ENCODE data around the gene MBD1.
"Not testable (repeated sequence)": the region's sequence is repeated elsewhere in the genome, so short reads cannot be mapped to it uniquely, and the experiment has no call there.

Gene MBD1

GRCh38 chr18:50268022-50268747, 13.1 kb downstream of the MBD1 start:
- DNase-seq (ENCODE audit: low spot score in 2 of 2) (peak; percentile 70 to 89), ATAC-seq (peak; percentile 86)
- H3K36me3 Mint-ChIP-seq, result peaks cover 48% of the 10 kb centered on the region
- H3K4me1 Mint-ChIP-seq, result peaks cover 17% of the 10 kb centered on the region
- H3K9me3 Mint-ChIP-seq, result no peaks in the 10 kb centered on the region
- peak overlapping the region; percentile 43 for H3K27ac Mint-ChIP-seq
- H3K4me3 Mint-ChIP-seq, result peak overlapping the region; percentile 80

- peak within 1 kb of the TSS; percentile 89 for H3K27ac Mint-ChIP-seq
- H3K4me1 Mint-ChIP-seq, result peaks cover 17% of the 10 kb centered on the region
- ATAC-seq, result peak; percentile 93
- H3K36me3 Mint-ChIP-seq, result peaks cover 31% of the 10 kb centered on the region
- peak within 1 kb of the TSS; percentile 80 for H3K4me3 Mint-ChIP-seq
- H3K9me3 Mint-ChIP-seq, result no peaks in the 10 kb centered on the region
- DNase-seq (ENCODE audit: low spot score in 2 of 2), result peak; percentile 70 to 94
Measured at GRCh38 chr18:50266248-50266704, 15.0 kb downstream of the MBD1 start, which contains the start of gene CFAP53. Gene CFAP53 (minus strand): TSS chr18:50266495. CDS start chr18:50266404, 91 bp downstream.

- H3K36me3 Mint-ChIP-seq, result peaks cover 8% of the 10 kb centered on the region
- DNase-seq (ENCODE audit: low spot score in 2 of 2) (no peak), ATAC-seq (no peak)
- H3K4me1 Mint-ChIP-seq, result peaks cover 17% of the 10 kb centered on the region
- no peaks in the 10 kb centered on the region for H3K9me3 Mint-ChIP-seq
- H3K4me3 Mint-ChIP-seq, result no peak overlapping the region
- no peak overlapping the region for H3K27ac Mint-ChIP-seq
Measured at GRCh38 chr18:50262977-50263376, 18.3 kb downstream of the MBD1 start.

- H3K9me3 Mint-ChIP-seq, result no peaks in the 10 kb centered on the region
- no peak overlapping the region for H3K4me3 Mint-ChIP-seq
- ATAC-seq (no peak), DNase-seq (ENCODE audit: low spot score in 2 of 2) (no peak)
- no peak overlapping the region for H3K27ac Mint-ChIP-seq
- H3K36me3 Mint-ChIP-seq, result no peaks in the 10 kb centered on the region
- H3K4me1 Mint-ChIP-seq, result peaks cover 5% of the 10 kb centered on the region
Measured at GRCh38 chr18:50250935-50251334, 30.4 kb downstream of the MBD1 start.

GRCh38 chr18:50249576-50249975, 31.7 kb downstream of the MBD1 start:
- no peak overlapping the region for H3K4me3 Mint-ChIP-seq
- no peak for ATAC-seq
- H3K27ac Mint-ChIP-seq, result no peak overlapping the region
- H3K4me1 Mint-ChIP-seq, result peaks cover 5% of the 10 kb centered on the region
- no peaks in the 10 kb centered on the region for H3K36me3 Mint-ChIP-seq
- no peaks in the 10 kb centered on the region for H3K9me3 Mint-ChIP-seq
- no peak for DNase-seq (ENCODE audit: low spot score in 2 of 2)

DNA sequence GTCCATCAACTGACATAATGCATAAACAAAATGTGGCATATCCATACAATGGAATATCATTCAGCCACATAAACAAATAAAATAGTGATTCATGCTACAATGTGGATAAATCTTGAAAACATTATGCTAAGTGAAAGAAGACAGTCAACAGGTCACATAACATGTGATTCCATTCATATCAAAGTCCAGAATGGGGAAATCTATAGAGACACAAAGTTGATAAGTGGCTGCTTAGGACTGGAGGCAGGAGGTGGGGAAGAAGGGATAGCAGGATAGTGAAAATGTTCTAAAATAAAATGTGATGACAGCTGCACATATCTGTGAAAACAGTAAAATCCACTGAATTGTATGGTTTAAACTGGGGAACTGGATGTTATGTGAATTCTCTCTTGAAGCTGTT, 33.8 kb downstream of the MBD1 start:
- ATAC-seq, result no peak
- no peak overlapping the region for H3K4me3 Mint-ChIP-seq
- H3K27ac Mint-ChIP-seq, result no peak overlapping the region
- H3K36me3 Mint-ChIP-seq, result no peaks in the 10 kb centered on the region
- no peaks in the 10 kb centered on the region for H3K9me3 Mint-ChIP-seq
- H3K4me1 Mint-ChIP-seq, result peaks cover 5% of the 10 kb centered on the region
- DNase-seq (ENCODE audit: low spot score in 2 of 2), result no peak

- H3K36me3 Mint-ChIP-seq, H3K27ac Mint-ChIP-seq, ATAC-seq: not testable (repeated sequence)
Measured at GRCh38 chr18:50241768-50242167, 39.6 kb downstream of the MBD1 start.

DNA sequence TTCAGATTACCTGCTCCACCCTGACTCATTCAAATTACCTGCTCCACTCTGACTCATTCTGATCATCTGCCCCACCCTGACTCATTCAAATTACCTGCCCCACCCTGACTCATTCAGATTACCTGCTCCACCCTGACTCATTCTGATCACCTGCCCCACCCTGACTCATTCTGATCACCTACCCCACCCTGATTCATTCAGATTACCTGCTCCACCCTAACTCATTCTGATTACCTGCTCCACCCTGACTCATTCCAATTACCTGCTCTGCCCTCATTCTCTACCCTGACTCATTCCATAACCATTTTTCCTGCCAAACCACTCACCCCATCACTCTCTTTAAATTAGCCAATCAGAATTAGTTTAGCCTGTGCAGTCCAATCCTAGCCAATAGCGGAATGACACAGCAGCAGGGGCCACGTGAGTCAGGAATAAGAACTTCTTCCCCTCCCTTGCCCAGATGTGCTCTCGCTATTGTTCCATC, 41.2 kb downstream of the MBD1 start:
- DNase-seq (ENCODE audit: low spot score in 2 of 2) (no peak), ATAC-seq (peak; percentile 13)
- Mint-ChIP-seq H3K4me1 (no peaks in the 10 kb centered on the region), H3K27ac (no peak overlapping the region), H3K36me3 (peaks cover 7% of the 10 kb centered on the region), H3K4me3 (no peak overlapping the region), H3K9me3 (peaks cover 11% of the 10 kb centered on the region)

More at GRCh38 chr18:50241768-50242167, 39.6 kb downstream of the MBD1 start:
- not testable (repeated sequence) for H3K4me1 Mint-ChIP-seq; DNase-seq (ENCODE audit: low spot score in 2 of 2); H3K4me3 Mint-ChIP-seq
- peaks cover 11% of the 10 kb centered on the region for H3K9me3 Mint-ChIP-seq

GRCh38 chr18:50232419-50232818, 48.9 kb downstream of the MBD1 start:
- no peak overlapping the region for H3K4me3 Mint-ChIP-seq
- H3K9me3 Mint-ChIP-seq, result no peaks in the 10 kb centered on the region
- no peaks in the 10 kb centered on the region for H3K36me3 Mint-ChIP-seq

DNA sequence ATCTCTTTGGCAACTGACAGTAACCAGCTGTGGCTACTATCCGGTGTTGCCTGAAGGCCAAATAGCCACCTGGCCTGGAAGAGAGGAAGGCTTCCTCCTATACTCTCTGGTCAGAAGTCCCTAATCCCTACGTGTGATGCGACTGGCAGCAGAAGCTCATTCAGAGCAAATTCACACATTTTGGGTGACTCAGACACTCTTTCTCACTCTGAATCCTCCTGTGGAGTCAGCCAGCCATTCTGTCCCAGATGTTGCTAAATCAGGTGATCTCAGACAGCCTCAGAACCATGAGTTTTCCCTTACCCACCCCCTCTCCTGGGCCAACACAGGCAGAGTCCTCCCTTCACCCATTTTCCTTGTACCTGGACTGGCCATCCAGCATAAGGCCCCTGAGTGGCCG, 49.7 kb downstream of the MBD1 start:
- no peaks in the 10 kb centered on the region for H3K9me3 Mint-ChIP-seq

More at GRCh38 chr18:50232419-50232818, 48.9 kb downstream of the MBD1 start:
- Mint-ChIP-seq H3K4me1 (peaks cover 9% of the 10 kb centered on the region), H3K27ac (peak overlapping the region; percentile 38)
- DNase-seq (ENCODE audit: low spot score in 2 of 2) (no peak), ATAC-seq (no peak)

GRCh38 chr18:50220249-50220648, 61.1 kb downstream of the MBD1 start:
- H3K4me3 Mint-ChIP-seq; H3K36me3 Mint-ChIP-seq; H3K27ac Mint-ChIP-seq; H3K9me3 Mint-ChIP-seq; ATAC-seq; H3K4me1 Mint-ChIP-seq; DNase-seq (ENCODE audit: low spot score in 2 of 2): not testable (repeated sequence)

More for the DNA sequence above, 49.7 kb downstream of the MBD1 start:
- no peak overlapping the region for H3K4me3 Mint-ChIP-seq
- peaks cover 9% of the 10 kb centered on the region for H3K4me1 Mint-ChIP-seq
- H3K27ac Mint-ChIP-seq, result no peak overlapping the region
- H3K36me3 Mint-ChIP-seq, result no peaks in the 10 kb centered on the region
- ATAC-seq, result peak; percentile 89
- no peak for DNase-seq (ENCODE audit: low spot score in 2 of 2)
